ENCODE results near the gene C10orf53. TPM values are rescaled to one million over a fixed set of nuclear protein-coding genes. Genes with fewer than 3 reads are reported as not detected.

The C10orf53 gene
- total and polyA plus RNA-seq, 2 of the 4 experiments (the other 2 are of a cell fraction) = not detected

- CTCF ChIA-PET = no interaction called here
- no peak for ATAC-seq (ENCODE audit: low read depth)
- WGBS, 2 experiments (ENCODE audit: extremely low coverage in 2 of 2, insufficient read length in 1 of 2) = 40% methylated on average over 1 of the region's 7 CpGs; no CpG with 5 or more reads in 1 of the 2 experiments
These were observed 61.9 kb downstream of the C10orf53 start for GRCh38 chr10:49741108-49741995.

More at GRCh38 chr10:49741108-49741995, 61.9 kb downstream of the C10orf53 start:
- Histone ChIP-seq H2BK120ac (ENCODE audit: low read depth, low read length) (no peak overlapping the region), H3K79me1 (ENCODE audit: low read depth in 1 of 2, low read length in 2 of 2) (no peaks in the 10 kb centered on the region), H2AFZ (replicated peaks; ENCODE audit: low read length, poor library complexity) (no peak overlapping the region), H3K27me3 (ENCODE audit: control insufficient read depth, insufficient read depth, low read length) (no peaks in the 10 kb centered on the region), H3K14ac (replicated peaks; ENCODE audit: low read depth, low read length) (no peak overlapping the region), H4K91ac (ENCODE audit: insufficient read depth, low read depth, low read length) (no peak overlapping the region), H2AK5ac (ENCODE audit: low read depth, low read length) (no peak overlapping the region), H3K27ac (ENCODE audit: insufficient read depth, low read length) (no peak overlapping the region), H4K8ac (ENCODE audit: low read depth in 2 of 2, low read length in 2 of 2) (no peak overlapping the region), H3K9me3 (ENCODE audit: control insufficient read depth, insufficient read depth, low read length) (no peaks in the 10 kb centered on the region), H3K4me3 (ENCODE audit: insufficient read depth, low read depth, low read length) (no peak overlapping the region), H3K18ac (ENCODE audit: low read depth, low read length) (no peak overlapping the region), H4K5ac (ENCODE audit: low read depth, low read length) (no peak overlapping the region), H3K56ac (ENCODE audit: extremely low read depth, insufficient read depth, low read length) (no peak overlapping the region), H3K4me2 (ENCODE audit: low read depth, low read length) (no peak overlapping the region), H2AK9ac (replicated peaks; ENCODE audit: low read depth, low read length, poor library complexity) (no peak overlapping the region), H3K9me1 (ENCODE audit: insufficient read depth, low read length) (no peaks in the 10 kb centered on the region; the same call in 1 of the 2 replicates), H3K36me3 (ENCODE audit: control insufficient read depth, insufficient read depth, low read length) (no peaks in the 10 kb centered on the region), H4K20me1 (ENCODE audit: insufficient read depth, low read length) (no peaks in the 10 kb centered on the region), H3K4ac (ENCODE audit: low read depth, low read length) (no peak overlapping the region), H2BK15ac (ENCODE audit: low read depth, low read length) (no peak overlapping the region), H3K23ac (ENCODE audit: low read depth, low read length) (no peak overlapping the region), H3K9ac (ENCODE audit: low read depth, low read length) (no peak overlapping the region), H3K4me1 (ENCODE audit: control insufficient read depth, insufficient read depth, low read length) (no peaks in the 10 kb centered on the region), H2BK20ac (ENCODE audit: low read depth, low read length) (no peak overlapping the region), H2BK5ac (ENCODE audit: low read depth, low read length, poor library complexity, severe bottlenecking) (peak overlapping the region; percentile 80)
- dilution Hi-C loops (cut with HindIII; ENCODE audit: low sequenced_read_pairs, unreplicated experiment) (no loop called here), intact Hi-C loops (cut with micrococcal nuclease) (no loop called here), in situ Hi-C loops (cut with MboI; ENCODE audit: low sequenced_read_pairs) (no loop called here)
- POLR2A ChIA-PET (ENCODE audit: unreplicated experiment) = no interaction called here
- TF ChIP-seq CHD1 (IDR thresholded peaks at IDR 0.05; ENCODE audit: low read depth, low read length) = no peak
- no peak for TF ChIP-seq MAZ (IDR thresholded peaks at IDR 0.05; ENCODE audit: borderline replicate concordance, low read depth, low read length)
- TF ChIP-seq NFE2L2 (IDR thresholded peaks at IDR 0.05; ENCODE audit: low read depth, low read length) = no peak
- no peak for TF ChIP-seq BHLHE40 (IDR thresholded peaks at IDR 0.05; ENCODE audit: low read depth, low read length)
- TF ChIP-seq CTCF (conservative IDR thresholded peaks at IDR 0.05; ENCODE audit: low read depth, low read length) = no peak
- no peak for TF ChIP-seq RCOR1 (IDR thresholded peaks at IDR 0.05; ENCODE audit: insufficient replicate concordance, low read length)
- TF ChIP-seq SMC3 (IDR thresholded peaks at IDR 0.05; ENCODE audit: low read depth, low read length) = no peak
- TF ChIP-seq RAD21 (IDR thresholded peaks at IDR 0.05; ENCODE audit: low read length) = no peak
- no peak for TF ChIP-seq USF2 (IDR thresholded peaks at IDR 0.05; ENCODE audit: low read depth, low read length)
- no peak for TF ChIP-seq ELK1 (IDR thresholded peaks at IDR 0.05; ENCODE audit: borderline replicate concordance, low read depth, low read length)
- TF ChIP-seq RFX5 (IDR thresholded peaks at IDR 0.05; ENCODE audit: low read depth, low read length) = no peak
- DNase-seq = no peak
- no TSS peak for BruUV-seq (replicated peaks)

All from IMR-90 (cell line).